Stimulated activated CD8-positive, alpha-beta memory T cell treated with anti-CD3 and anti-CD28 coated beads, Interleukin-4, amount 100 ng/mL, for 4 hours (primary cell): ENCODE data around the gene COX8C.
"Not testable (repeated sequence)": the region's sequence is repeated elsewhere in the genome, so short reads cannot be mapped to it uniquely, and the experiment has no call there.

Source experiments
- DNase-seq, 2 donors: peaks; one replicate each; pipeline ENCODE4 v3.0.0-alpha.2; 2020; ENCODE audit warnings: low read depth in 2 of 2, low spot score in 1 of 2

Gene COX8C

GRCh38 chr14:93368996-93369712, 22.2 kb downstream of the COX8C start:
- no peak for DNase-seq

- no peak for DNase-seq
These were observed 22.8 kb downstream of the COX8C start for GRCh38 chr14:93369713-93370266.

GRCh38 chr14:93375673-93376156, 28.7 kb downstream of the COX8C start:
- no peak for DNase-seq

GRCh38 chr14:93379831-93380230, 32.8 kb downstream of the COX8C start:
- no peak for DNase-seq

- DNase-seq: no peak
These were observed 34.7 kb downstream of the COX8C start for GRCh38 chr14:93381644-93382043.

- not testable (repeated sequence) for DNase-seq
These were observed 37.3 kb downstream of the COX8C start for GRCh38 chr14:93384256-93384655.

GRCh38 chr14:93395231-93395630, 48.2 kb downstream of the COX8C start:
- DNase-seq: no peak

GRCh38 chr14:93396456-93396855, 49.5 kb downstream of the COX8C start:
- DNase-seq: no peak
